NCI-H128 (cell line): ENCODE data around the gene FAM13A.
"Not testable (repeated sequence)": the region's sequence is repeated elsewhere in the genome, so short reads cannot be mapped to it uniquely, and the experiment has no call there.

Experiments
- DNase-seq: peaks from one replicate; lab custom pipeline; 2025; ENCODE audit not compliant: unreplicated experiment; lab: John Stamatoyannopoulos, UW

FAM13A gene

GRCh38 chr4:88964450-88964849 lies 92.5 kb downstream of the FAM13A start:
- DNase-seq, result no peak

GRCh38 chr4:88963817-88964216 lies 93.2 kb downstream of the FAM13A start:
- DNase-seq, result no peak

- no peak for DNase-seq
Observed at GRCh38 chr4:88962396-88962795, 94.6 kb downstream of the FAM13A start.

GRCh38 chr4:88960576-88960975 lies 96.4 kb downstream of the FAM13A start:
- DNase-seq, result no peak

GRCh38 chr4:88958080-88958479 lies 98.9 kb downstream of the FAM13A start:
- no peak for DNase-seq

GRCh38 chr4:88957570-88957969 lies 99.4 kb downstream of the FAM13A start:
- DNase-seq, result no peak

DNA sequence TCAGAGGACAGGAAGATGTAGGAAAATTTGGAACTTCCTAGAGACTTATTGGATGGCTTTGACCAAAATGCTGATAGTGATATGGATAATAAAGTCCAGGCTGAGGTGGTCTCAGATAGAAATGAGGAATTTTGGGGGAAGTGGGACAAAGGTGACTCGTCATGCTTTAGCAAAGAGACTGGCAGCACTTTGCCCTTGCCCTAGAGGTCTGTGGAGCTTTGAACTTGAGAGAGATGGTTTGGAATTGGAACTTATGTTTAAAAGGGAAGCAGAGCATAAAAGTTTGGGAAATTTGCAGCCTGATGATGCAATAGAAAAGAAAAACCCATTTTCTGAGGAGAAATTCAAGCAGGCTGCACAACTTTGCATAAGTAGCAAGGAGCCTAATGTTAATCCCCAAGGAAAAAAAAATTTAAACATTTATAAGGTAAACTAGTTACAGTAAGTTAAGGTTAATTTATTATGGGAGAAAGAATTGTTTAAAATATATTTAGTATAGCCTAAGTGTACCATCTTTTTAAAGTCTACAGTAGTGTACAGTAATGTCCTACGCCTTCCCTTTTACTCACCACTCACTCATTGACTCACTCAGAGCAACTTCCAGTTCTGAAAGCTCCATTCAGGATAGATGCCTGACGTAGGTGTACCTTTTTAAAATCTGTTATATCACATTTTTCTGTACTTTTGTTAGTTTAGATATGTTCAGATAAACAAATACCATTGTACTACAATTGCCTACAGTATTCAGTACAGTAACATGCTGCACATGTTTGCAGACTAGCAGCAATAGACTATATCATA lies 101.2 kb downstream of the FAM13A start:
- no peak for DNase-seq

GRCh38 chr4:88953400-88953799 lies 103.6 kb downstream of the FAM13A start:
- no peak for DNase-seq

GRCh38 chr4:88952081-88952480 lies 104.9 kb downstream of the FAM13A start:
- DNase-seq, result no peak

GRCh38 chr4:88949605-88950004 lies 107.4 kb downstream of the FAM13A start:
- DNase-seq, result peak; percentile 16

DNA sequence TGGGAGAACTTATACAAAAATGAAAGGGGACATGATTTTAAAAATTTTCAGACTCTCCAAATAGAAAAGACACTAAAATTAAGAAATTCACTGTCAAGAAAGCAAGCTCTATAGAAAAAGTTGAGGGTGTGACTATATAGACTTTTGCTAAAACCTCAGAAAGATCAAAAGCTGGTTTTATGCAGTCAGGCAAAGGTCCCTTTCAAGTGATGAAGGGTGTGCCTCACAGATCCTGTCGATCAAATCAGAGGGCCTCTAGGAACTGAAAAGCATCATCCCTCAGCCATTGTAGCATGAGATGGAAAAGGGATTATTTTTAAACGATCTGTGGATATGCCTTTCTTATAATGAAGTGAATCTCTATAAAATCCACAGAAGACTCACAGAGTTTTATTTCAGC lies 116.5 kb downstream of the FAM13A start:
- no peak for DNase-seq

DNA sequence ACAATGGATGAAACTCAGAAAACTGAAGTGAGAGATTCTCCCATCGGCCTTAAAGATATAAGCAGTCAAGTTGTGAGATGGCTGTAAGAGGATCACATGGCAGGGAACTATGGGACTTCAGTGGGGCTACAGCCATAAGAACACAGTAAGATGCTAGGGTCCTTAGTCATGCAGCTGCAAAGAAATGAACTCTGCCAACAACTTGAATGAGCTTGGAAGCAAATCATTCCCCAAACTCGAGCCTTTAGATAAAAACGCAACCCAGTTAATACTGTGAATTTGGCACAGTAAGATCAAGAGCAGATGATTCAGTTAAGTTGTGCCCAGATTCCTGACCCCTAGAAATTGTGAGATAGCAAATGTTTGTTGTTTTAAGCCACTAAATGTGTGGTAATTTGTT lies 117.3 kb downstream of the FAM13A start:
- no peak for DNase-seq

DNA sequence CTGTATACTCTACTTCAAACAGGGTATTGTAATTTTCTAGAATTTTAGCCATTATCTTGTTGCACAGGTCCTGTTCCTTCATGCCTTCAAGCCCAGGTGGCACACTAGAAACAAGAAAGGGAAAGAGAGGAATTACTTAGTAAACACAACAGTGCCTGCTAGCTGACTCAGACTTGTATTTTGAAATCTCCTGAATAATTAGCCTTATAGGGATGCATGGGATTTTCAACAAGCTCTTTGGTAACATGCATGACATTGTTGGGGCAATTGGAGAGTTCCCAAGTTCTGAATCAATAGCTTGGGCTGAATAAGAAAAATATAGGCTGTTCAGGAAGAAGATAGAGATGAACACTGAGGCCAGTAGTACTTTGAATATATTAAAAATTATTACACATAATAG lies 118.8 kb downstream of the FAM13A start:
- no peak for DNase-seq

DNA sequence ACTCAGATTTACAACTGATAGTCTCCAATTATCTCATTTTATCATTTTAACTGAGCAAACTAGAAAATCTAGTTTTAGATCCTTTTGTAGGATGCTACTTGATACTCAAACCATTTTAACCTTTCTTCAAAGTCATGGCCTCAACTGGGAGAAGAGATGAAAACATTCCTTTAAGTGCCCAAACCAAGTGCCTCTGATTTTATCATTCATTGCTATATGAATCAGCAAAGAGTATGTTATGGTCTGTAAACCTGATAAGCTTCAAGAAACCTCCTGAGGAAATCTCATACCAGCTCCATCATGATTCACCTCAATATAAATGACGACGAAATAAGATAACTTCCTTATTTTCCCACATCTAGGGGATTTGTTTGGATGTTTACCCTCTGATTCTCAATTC lies 119.9 kb downstream of the FAM13A start:
- no peak for DNase-seq

GRCh38 chr4:88933414-88934160 lies 123.4 kb downstream of the FAM13A start:
- DNase-seq, result no peak

GRCh38 chr4:88928852-88929251 lies 128.1 kb downstream of the FAM13A start:
- no peak for DNase-seq

GRCh38 chr4:88927420-88927819 lies 129.6 kb downstream of the FAM13A start:
- DNase-seq, result no peak

- DNase-seq, result no peak
Observed at GRCh38 chr4:88919056-88919455, 137.9 kb downstream of the FAM13A start.

GRCh38 chr4:88913181-88913580 lies 143.8 kb downstream of the FAM13A start:
- DNase-seq, result not testable (repeated sequence)

DNA sequence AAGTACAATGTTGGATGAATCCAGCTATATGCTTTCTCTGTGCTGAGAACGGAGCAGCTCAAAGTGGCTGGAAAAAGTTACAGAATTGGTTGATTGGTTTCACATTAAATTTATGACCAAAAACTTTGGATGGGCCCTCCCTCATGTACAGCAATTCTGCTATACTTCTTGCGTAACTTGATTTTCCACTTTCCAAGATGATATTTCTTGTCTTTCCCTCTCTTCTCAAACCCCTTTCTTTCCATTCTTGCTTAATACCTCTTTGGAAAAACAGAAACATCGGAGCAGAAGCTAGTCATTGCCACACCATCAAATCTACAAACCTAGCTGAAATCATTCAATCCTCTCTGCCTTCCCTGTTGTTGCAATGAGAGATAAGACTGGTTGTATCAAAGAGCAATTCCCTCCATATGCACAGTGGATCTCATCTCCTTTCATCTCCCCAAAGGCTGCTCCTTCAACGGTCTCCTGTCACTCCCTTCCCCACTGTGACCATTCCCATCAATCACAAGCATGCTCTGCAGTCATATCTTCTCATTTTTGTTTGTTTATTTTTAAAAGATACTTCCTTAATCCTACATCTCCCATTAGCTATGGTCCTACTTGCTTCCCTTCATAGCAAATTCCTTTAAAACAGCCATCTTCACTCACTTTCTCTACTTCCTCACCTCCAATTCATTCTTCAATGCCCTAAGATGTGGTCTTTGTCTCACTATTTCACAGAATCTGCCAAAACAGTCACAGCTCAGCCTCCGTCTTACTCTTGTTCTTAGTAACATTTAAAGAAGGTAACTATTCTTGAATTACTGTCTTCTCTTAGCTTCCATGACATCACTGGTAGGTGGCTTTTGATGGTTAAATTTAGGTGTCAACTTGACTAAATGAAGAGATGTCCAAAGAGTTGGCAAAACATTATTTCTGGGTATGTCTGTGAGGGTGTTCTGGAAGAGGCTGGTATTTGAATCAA lies 145.5 kb downstream of the FAM13A start:
- no peak for DNase-seq

GRCh38 chr4:88910101-88910500 lies 146.9 kb downstream of the FAM13A start:
- no peak for DNase-seq
